Measurements from ENCODE around the gene DOLPP1. TPM values are rescaled to one million over a fixed set of nuclear protein-coding genes. Genes with fewer than 3 reads are reported as not detected.

DOLPP1 gene
- total RNA-seq, 2 experiments from 2014 or later: 22.5 to 27.0 TPM

GRCh38 chr9:129079829-129080228, 1.1 kb upstream of the DOLPP1 start:
- POLR2A ChIA-PET: interaction anchor here (0.9 to 1.1 kb wide), 2 partner anchors 9 to 11 kb away, joined by 3 read pairs; no protein-coding TSS in a partner anchor

GRCh38 chr9:129080298-129080600, 662 bp upstream of the DOLPP1 start:
- POLR2A ChIA-PET: interaction anchor here (0.6 to 1.1 kb wide), 3 partner anchors 9 to 1101 kb away, joined by 3 read pairs; no protein-coding TSS in a partner anchor
- CTCF ChIA-PET: interaction anchor here (0.9 kb wide), 1 partner anchor 51 kb away, joined by 3 read pairs; no protein-coding TSS in a partner anchor

More at GRCh38 chr9:129079829-129080228, 1.1 kb upstream of the DOLPP1 start:
- CTCF ChIA-PET: no interaction called here

- ChIA-PET CTCF (no interaction called here), POLR2A (interaction anchor here (0.9 to 1.0 kb wide), 2 partner anchors 11 to 93 kb away, joined by 3 read pairs; no protein-coding TSS in a partner anchor)
Measured at GRCh38 chr9:129081388-129081904, 535 bp downstream of the DOLPP1 start.

DNA sequence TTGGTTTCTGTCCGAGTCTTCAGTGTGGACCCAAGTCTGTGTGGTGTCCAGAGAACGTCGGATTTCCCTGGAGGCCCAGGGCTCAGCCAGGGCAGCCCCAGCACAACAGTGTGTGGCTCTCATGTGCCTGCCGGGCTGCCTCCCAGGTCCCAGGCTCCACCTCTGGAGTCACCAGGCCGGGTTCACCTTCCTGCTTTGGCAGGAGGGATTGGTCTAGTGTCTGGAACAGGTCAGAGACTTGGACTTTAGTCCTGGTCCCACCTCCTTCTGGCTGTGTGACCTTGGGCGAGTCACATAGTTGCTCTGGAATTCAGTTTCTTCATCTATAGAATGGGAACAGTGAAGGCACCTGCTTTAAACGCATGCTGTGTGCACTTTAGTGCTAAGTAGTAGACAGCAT, 3.2 kb downstream of the DOLPP1 start:
- CTCF ChIA-PET: no interaction called here
- POLR2A ChIA-PET: interaction anchor here (0.5 kb wide), 1 partner anchor 185 kb away, joined by 3 read pairs; no protein-coding TSS in a partner anchor

GRCh38 chr9:129089246-129089645, 8.3 kb downstream of the DOLPP1 start:
- POLR2A ChIA-PET: interaction anchor here (0.8 kb wide), 1 partner anchor 9 kb away, joined by 3 read pairs; no protein-coding TSS in a partner anchor

DNA sequence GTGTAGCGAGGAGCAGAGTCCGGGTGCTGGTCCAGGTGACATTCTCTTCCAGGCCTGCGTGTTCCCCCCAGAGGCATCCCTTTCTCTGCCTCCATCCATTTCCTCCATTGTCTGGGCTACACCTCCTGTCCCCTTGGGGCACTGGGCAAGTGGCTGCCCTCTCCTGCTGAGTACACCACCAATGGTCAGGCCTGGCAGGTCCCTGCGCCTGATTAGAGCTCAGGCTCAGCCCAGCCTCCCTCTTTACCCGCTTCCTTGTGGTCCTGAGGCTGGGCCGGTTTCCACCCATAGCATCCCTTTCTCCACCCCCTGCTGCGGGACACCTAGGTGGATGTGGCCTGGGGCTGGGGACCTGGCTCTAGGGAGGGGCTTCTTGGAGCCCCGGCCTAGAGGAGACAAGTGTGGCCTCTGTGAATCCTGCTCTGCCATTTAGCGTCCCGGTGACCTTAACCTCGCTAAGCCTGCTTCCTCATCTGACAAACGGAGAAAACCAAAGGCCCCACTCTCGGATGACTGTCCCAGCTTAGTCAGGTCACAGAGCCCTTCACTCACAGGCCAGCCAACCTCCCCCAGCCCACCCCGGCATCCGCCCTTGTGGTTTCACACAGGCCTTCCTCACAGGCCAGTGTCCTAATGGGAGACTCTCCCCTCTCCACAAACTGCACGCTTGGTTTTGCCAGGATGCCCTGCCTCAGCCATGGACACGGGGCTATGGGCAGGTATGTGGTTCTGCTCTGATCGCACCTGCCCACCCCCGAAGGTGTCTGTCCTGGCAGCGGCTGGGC, 12.9 kb downstream of the DOLPP1 start:
- CTCF ChIA-PET: no interaction called here
- POLR2A ChIA-PET: no interaction called here

More at GRCh38 chr9:129089246-129089645, 8.3 kb downstream of the DOLPP1 start:
- CTCF ChIA-PET: no interaction called here

GRCh38 chr9:129094387-129095169, 13.7 kb downstream of the DOLPP1 start:
- POLR2A ChIA-PET: no interaction called here
- CTCF ChIA-PET: no interaction called here

DNA sequence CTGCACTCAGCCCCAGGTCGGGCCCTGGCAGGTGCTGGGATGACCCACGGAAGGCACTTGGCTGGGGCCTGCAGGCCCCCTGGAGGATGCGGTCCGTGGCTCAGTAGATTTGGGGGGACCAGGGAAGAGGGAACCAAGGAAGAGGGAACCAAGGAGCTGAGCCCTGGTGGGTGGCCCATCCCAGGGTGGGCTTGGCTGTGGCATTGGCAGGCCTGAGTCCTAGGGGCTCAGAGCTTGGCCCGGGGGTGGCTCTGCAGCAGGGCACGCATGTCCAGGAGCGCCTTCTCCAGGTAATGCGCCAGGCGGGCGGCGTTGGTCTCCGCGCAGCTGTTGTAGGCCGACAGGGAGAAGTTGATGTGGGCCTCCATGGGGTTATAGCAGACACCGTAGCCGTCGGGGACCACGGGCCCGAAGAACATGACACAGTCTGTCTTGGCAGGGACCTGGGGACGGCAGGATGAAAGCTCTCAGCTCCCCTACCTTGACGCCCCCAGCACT, 14.3 kb downstream of the DOLPP1 start:
- POLR2A ChIA-PET: no interaction called here
- CTCF ChIA-PET: no interaction called here

DNA sequence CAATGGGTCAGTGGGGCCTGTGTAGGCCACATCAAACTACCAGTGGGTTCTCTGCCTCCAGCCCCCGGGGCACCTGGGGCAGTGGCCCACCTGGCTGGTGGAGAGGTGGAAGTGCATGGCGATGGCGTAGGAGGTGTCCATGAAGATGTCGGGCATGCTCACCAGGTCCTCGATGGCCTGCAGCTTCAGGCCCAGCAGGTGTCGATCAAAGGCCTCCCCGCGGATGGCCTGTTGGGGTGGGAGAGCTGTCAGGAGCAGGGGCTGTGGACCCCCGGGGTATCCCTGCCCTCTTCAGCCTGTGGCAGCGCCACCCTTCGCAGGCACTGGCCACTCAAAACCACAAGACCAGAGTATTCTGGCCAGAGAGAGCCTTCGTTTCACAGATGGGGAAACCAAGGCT, 15.0 kb downstream of the DOLPP1 start:
- ChIA-PET CTCF (no interaction called here), POLR2A (no interaction called here)

- ChIA-PET POLR2A (interaction anchor here (0.7 kb wide), 1 partner anchor 16 kb away, joined by 3 read pairs; no protein-coding TSS in a partner anchor), CTCF (interaction anchor here (0.7 kb wide), 1 partner anchor 79 kb away, joined by 3 read pairs; no protein-coding TSS in a partner anchor)
Measured at GRCh38 chr9:129097671-129098306, 16.9 kb downstream of the DOLPP1 start.

GRCh38 chr9:129098328-129098727, 17.4 kb downstream of the DOLPP1 start:
- CTCF ChIA-PET: no interaction called here
- POLR2A ChIA-PET: no interaction called here

- ChIA-PET CTCF (no interaction called here), POLR2A (no interaction called here)
Measured at GRCh38 chr9:129100383-129101169, 19.7 kb downstream of the DOLPP1 start.

DNA sequence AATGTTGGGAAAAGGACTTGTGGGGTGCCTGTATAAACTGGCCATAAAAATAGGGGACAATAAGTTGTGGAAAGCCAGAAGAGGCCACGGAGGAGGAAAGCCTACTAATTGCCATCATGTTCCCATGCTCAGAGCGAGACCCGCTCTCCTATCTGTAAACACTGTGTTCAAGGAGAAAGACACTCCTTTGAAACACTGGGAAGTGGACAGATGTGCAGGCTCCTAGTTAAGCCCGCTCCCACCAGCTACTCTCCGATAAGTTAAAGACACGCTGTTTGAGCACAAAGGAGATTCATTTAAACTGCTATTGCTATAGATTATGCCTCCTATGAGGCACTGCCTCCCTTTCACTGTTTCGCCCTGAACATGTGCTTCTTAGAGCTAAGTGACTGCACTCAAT, 20.4 kb downstream of the DOLPP1 start:
- ChIA-PET POLR2A (no interaction called here), CTCF (no interaction called here)

- POLR2A ChIA-PET: no interaction called here
- CTCF ChIA-PET: no interaction called here
Measured at GRCh38 chr9:129102095-129102525, 21.2 kb downstream of the DOLPP1 start.

- ChIA-PET POLR2A (interaction anchor here (0.6 kb wide), 1 partner anchor 111 kb away, joined by 7 read pairs; no protein-coding TSS in a partner anchor), CTCF (no interaction called here)
Measured at GRCh38 chr9:129102791-129103594, 22.1 kb downstream of the DOLPP1 start.

DNA sequence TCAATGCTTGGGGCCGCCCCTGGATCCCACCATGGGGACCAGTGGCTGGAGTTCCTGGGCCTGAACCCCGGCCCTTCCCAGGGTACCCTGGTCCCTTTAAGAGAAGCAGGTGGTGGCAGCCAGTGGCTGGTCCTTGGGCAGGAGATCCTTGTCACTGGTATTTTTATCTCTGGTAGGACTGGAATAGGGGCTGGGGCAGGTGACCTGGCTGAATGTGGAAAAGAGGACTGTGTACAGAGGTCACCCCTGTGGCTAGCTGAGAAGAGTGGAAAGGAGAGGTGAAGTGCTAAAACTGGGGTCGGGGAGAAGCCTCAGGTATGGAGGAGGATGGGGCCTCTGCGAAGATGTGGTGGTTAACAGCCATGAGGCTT, 22.7 kb downstream of the DOLPP1 start:
- ChIA-PET POLR2A (no interaction called here), CTCF (interaction anchor here (0.6 kb wide), 1 partner anchor 935 kb away, joined by 3 read pairs; no protein-coding TSS in a partner anchor)

DNA sequence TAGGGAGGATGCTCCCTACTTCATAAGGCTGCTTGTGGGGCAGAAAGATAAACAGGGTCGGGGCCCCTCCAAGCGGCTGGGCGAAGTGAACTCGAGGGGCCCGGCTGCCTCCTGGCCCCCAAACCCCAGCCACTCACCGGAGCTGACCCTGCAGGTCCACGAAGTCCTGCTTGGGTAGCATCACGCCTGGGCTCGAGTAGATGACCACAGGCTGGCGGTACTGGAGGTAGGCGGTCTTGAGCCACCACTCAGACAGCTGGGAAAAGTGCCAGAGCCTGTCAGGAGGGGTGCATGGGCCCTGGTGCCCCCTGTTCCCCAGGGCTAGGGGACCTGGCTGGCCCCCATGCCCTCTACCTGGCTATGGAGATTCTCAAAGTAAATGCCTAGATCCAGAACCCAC, 23.1 kb downstream of the DOLPP1 start:
- ChIA-PET POLR2A (no interaction called here), CTCF (interaction anchor here (0.6 kb wide), 1 partner anchor 935 kb away, joined by 3 read pairs; no protein-coding TSS in a partner anchor)
